ENCODE measurements around the gene PTK6.

- TF ChIP-seq POLR2A (IDR thresholded peaks at IDR 0.05; ENCODE audit: low read depth, low read length) (no peak), TAF1 (IDR thresholded peaks at IDR 0.05; ENCODE audit: low read depth, low read length) (no peak), POLR2AphosphoS5 (IDR thresholded peaks at IDR 0.05; ENCODE audit: low read depth, low read length) (no peak), SPI1 (IDR thresholded peaks at IDR 0.05; ENCODE audit: low read depth, low read length) (no peak), POU2F2 (IDR thresholded peaks at IDR 0.05; ENCODE audit: low read depth, low read length) (no peak)
Observed at GRCh38 chr20:63490416-63490815, 46.8 kb downstream of the PTK6 start.
